ENCODE results near the gene MYBBP1A.

MYBBP1A gene

GRCh38 chr17:4502466-4503154, 52.6 kb downstream of the MYBBP1A start:
- no peak for DNase-seq (ENCODE audit: low read depth in 1 of 2, low spot score in 1 of 2)
- H3K27me3 ChIP-seq (ENCODE audit: insufficient read depth, poor library complexity, severe bottlenecking): no peaks in the 10 kb centered on the region

GRCh38 chr17:4501295-4501949, 53.8 kb downstream of the MYBBP1A start:
- Histone ChIP-seq H3K27ac (replicated peaks) (no peak overlapping the region), H3K27me3 (ENCODE audit: insufficient read depth, poor library complexity, severe bottlenecking) (no peaks in the 10 kb centered on the region), H3K4me3 (replicated peaks; ENCODE audit: insufficient read depth, low read length) (no peak overlapping the region)
- TF ChIP-seq POLR2AphosphoS5 (IDR thresholded peaks at IDR 0.05; ENCODE audit: low read depth): no peak
- TF ChIP-seq CTCF (IDR thresholded peaks at IDR 0.05; ENCODE audit: insufficient read depth, low read length): no peak
- no peak for TF ChIP-seq GABPA (IDR thresholded peaks at IDR 0.05; ENCODE audit: low read depth)
- no peak for TF ChIP-seq REST (IDR thresholded peaks at IDR 0.05; ENCODE audit: insufficient replicate concordance, low read depth)
- no peak for TF ChIP-seq SPI1 (IDR thresholded peaks at IDR 0.05; ENCODE audit: borderline replicate concordance, low read depth)
- DNase-seq (ENCODE audit: low read depth in 1 of 2, low spot score in 1 of 2): peak in 1 of 2 experiments; percentile 9

More at GRCh38 chr17:4502466-4503154, 52.6 kb downstream of the MYBBP1A start:
- Histone ChIP-seq H3K27ac (replicated peaks) (no peak overlapping the region), H3K4me3 (replicated peaks; ENCODE audit: insufficient read depth, low read length) (no peak overlapping the region)
- TF ChIP-seq SPI1 (IDR thresholded peaks at IDR 0.05; ENCODE audit: borderline replicate concordance, low read depth): no peak

- Histone ChIP-seq H3K4me3 (replicated peaks; ENCODE audit: insufficient read depth, low read length) (peak overlapping the region; percentile 46), H3K27me3 (ENCODE audit: insufficient read depth, poor library complexity, severe bottlenecking) (no peaks in the 10 kb centered on the region), H3K27ac (replicated peaks) (peak overlapping the region; percentile 77)
- no peak for DNase-seq (ENCODE audit: low read depth in 1 of 2, low spot score in 1 of 2)
- TF ChIP-seq REST (IDR thresholded peaks at IDR 0.05; ENCODE audit: insufficient replicate concordance, low read depth) (no peak), GABPA (IDR thresholded peaks at IDR 0.05; ENCODE audit: low read depth) (no peak), CTCF (IDR thresholded peaks at IDR 0.05; ENCODE audit: insufficient read depth, low read length) (no peak), SPI1 (IDR thresholded peaks at IDR 0.05; ENCODE audit: borderline replicate concordance, low read depth) (no peak), POLR2AphosphoS5 (IDR thresholded peaks at IDR 0.05; ENCODE audit: low read depth) (no peak)
Measured at GRCh38 chr17:4500191-4500571, 55.0 kb downstream of the MYBBP1A start.

GRCh38 chr17:4499431-4500190, 55.6 kb downstream of the MYBBP1A start:
- H3K4me3 ChIP-seq (replicated peaks; ENCODE audit: insufficient read depth, low read length): peak overlapping the region; percentile 46
- H3K27ac ChIP-seq (replicated peaks): peak overlapping the region; percentile 77
- DNase-seq (ENCODE audit: low read depth in 1 of 2, low spot score in 1 of 2): peak; percentile 54 to 69
- TF ChIP-seq SPI1 (IDR thresholded peaks at IDR 0.05; ENCODE audit: borderline replicate concordance, low read depth) (peak; percentile 44; the same call in 1 of the 2 replicates), GABPA (IDR thresholded peaks at IDR 0.05; ENCODE audit: low read depth) (no peak), POLR2AphosphoS5 (IDR thresholded peaks at IDR 0.05; ENCODE audit: low read depth) (no peak)
- no peaks in the 10 kb centered on the region for H3K27me3 ChIP-seq (ENCODE audit: insufficient read depth, poor library complexity, severe bottlenecking)
